ENCODE results near the gene ZNF385A.

GRCh38 chr12:54413284-54414190 lies 29.0 kb upstream of the ZNF385A start:
- no peak for TF ChIP-seq EZH2 (IDR thresholded peaks at IDR 0.05; ENCODE audit: insufficient read depth, low read length)
- TF ChIP-seq CTCF (IDR thresholded peaks at IDR 0.05; ENCODE audit: insufficient read depth, low read depth, low read length), result no peak
